Measurements from ENCODE around the gene PCYT2. TPM values are rescaled to one million over a fixed set of nuclear protein-coding genes. Genes with fewer than 3 reads are reported as not detected.

PCYT2 gene
- total RNA-seq, 1 donor from 2014 or later = 44.1 TPM

DNA sequence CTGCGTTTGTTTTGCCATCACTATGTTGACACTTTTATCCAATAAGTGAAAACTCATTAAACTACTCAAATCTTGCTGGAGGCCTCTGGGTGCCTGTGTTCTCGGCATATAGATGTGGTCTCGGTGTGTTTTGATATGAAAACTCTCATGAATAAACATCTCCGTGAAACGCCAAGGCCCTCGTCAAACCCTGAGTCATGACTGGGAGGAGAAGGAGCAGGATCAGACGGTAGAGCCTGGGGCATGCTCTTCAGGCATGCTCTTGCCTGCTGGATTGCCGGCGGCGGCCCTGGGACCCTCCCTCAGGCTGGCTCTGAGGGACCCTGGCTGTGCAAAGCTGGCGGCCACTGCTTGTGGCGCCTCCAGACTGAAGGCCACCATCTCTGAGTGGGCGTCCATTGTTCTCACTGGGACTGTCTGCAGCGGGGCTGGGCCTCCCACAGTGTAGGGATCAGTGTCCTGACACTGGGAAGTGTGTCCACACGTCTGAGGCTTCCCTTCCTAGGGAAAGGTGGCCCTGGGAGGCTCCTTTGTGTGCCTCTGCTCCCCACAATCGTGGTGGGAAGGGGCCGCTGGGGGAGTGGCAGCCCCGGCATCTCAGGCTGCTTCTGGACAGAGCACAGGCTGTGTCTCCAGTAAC is 10.9 kb downstream of the PCYT2 start:
- peaks cover 5% of the 10 kb centered on the region for H3K4me1 Mint-ChIP-seq
- POLR2A ChIA-PET = no interaction called here
- no peaks in the 10 kb centered on the region for H3K9me3 Mint-ChIP-seq
- H3K4me3 Mint-ChIP-seq = no peak overlapping the region
- intact Hi-C loops (cut with micrococcal nuclease) = no loop called here
- peaks cover 10% of the 10 kb centered on the region for H3K27me3 Mint-ChIP-seq
- no peak overlapping the region for H3K27ac Mint-ChIP-seq
- peaks cover 47% of the 10 kb centered on the region for H3K36me3 Mint-ChIP-seq (ENCODE audit: low read depth)
- TF ChIP-seq, protein P1, sequence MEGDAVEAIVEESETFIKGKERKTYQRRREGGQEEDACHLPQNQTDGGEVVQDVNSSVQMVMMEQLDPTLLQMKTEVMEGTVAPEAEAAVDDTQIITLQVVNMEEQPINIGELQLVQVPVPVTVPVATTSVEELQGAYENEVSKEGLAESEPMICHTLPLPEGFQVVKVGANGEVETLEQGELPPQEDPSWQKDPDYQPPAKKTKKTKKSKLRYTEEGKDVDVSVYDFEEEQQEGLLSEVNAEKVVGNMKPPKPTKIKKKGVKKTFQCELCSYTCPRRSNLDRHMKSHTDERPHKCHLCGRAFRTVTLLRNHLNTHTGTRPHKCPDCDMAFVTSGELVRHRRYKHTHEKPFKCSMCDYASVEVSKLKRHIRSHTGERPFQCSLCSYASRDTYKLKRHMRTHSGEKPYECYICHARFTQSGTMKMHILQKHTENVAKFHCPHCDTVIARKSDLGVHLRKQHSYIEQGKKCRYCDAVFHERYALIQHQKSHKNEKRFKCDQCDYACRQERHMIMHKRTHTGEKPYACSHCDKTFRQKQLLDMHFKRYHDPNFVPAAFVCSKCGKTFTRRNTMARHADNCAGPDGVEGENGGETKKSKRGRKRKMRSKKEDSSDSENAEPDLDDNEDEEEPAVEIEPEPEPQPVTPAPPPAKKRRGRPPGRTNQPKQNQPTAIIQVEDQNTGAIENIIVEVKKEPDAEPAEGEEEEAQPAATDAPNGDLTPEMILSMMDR (IDR thresholded peaks at IDR 0.05) = no peak
- ATAC-seq (ENCODE audit: low read depth) (no peak), DNase-seq (no peak)
- CTCF ChIA-PET = no interaction called here

DNA sequence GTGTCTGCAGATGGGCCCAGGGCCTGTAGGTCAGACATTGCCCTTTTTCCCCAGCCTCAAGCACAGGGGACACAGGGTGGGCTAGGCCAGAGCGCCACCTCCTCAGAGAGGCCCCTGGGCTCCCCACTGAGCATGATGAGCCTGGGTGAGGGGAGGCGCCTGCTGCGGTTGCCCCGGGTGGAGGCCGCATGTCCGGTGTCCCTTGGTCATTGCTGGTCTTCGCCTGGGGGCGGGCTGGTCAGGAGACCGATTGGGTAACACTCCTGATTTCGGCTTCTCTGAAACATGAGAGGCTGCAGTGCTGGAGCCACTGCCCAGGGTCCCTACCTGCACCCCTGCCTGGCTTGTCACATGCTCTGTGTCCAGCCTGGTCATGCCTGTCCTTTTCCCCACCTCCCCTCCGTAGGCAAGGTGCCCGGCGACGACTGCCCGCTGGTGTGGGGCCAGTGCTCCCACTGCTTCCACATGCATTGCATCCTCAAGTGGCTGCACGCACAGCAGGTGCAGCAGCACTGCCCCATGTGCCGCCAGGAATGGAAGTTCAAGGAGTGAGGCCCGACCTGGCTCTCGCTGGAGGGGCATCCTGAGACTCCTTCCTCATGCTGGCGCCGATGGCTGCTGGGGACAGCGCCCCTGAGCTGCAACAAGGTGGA is 11.6 kb downstream of the PCYT2 start:
- ChIA-PET CTCF (no interaction called here), POLR2A (no interaction called here)
- Mint-ChIP-seq H3K27me3 (peaks cover 10% of the 10 kb centered on the region), H3K4me3 (no peak overlapping the region), H3K36me3 (ENCODE audit: low read depth) (peaks cover 51% of the 10 kb centered on the region), H3K4me1 (peaks cover 5% of the 10 kb centered on the region), H3K9me3 (no peaks in the 10 kb centered on the region), H3K27ac (no peak overlapping the region)
- no peak for DNase-seq
- intact Hi-C loops (cut with micrococcal nuclease) = no loop called here
- TF ChIP-seq, protein P1 (IDR thresholded peaks at IDR 0.05) = no peak
- ATAC-seq (ENCODE audit: low read depth) = no peak

DNA sequence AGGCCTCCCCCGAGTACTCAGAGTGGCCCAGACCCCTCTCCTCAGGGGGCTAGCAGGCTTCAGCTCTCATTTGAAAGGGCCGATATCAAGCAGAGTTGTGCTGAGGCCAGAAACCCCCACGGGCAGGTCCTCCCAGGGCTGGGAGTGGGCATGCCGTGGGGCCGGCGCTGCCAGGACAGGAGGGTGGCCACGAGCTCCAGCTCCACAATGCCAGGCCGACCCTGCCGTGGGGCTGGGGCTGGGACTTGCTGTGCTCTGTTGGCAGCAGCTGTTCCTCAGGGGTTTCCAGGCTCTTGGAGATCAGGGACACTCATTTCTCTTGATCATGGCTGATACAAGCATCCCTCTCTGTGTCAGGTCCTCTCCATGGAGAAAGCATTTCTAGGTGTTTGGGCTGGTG is 12.3 kb downstream of the PCYT2 start:
- H3K27ac Mint-ChIP-seq = no peak overlapping the region
- no peak for ATAC-seq (ENCODE audit: low read depth)
- H3K27me3 Mint-ChIP-seq = peaks cover 10% of the 10 kb centered on the region
- POLR2A ChIA-PET = no interaction called here
- CTCF ChIA-PET = no interaction called here
- TF ChIP-seq, protein P1 (IDR thresholded peaks at IDR 0.05) = no peak
- H3K36me3 Mint-ChIP-seq (ENCODE audit: low read depth) = peaks cover 48% of the 10 kb centered on the region
- DNase-seq = no peak
- intact Hi-C loops (cut with micrococcal nuclease) = no loop called here
- no peak overlapping the region for H3K4me3 Mint-ChIP-seq
- peaks cover 5% of the 10 kb centered on the region for H3K4me1 Mint-ChIP-seq
- no peaks in the 10 kb centered on the region for H3K9me3 Mint-ChIP-seq

DNA sequence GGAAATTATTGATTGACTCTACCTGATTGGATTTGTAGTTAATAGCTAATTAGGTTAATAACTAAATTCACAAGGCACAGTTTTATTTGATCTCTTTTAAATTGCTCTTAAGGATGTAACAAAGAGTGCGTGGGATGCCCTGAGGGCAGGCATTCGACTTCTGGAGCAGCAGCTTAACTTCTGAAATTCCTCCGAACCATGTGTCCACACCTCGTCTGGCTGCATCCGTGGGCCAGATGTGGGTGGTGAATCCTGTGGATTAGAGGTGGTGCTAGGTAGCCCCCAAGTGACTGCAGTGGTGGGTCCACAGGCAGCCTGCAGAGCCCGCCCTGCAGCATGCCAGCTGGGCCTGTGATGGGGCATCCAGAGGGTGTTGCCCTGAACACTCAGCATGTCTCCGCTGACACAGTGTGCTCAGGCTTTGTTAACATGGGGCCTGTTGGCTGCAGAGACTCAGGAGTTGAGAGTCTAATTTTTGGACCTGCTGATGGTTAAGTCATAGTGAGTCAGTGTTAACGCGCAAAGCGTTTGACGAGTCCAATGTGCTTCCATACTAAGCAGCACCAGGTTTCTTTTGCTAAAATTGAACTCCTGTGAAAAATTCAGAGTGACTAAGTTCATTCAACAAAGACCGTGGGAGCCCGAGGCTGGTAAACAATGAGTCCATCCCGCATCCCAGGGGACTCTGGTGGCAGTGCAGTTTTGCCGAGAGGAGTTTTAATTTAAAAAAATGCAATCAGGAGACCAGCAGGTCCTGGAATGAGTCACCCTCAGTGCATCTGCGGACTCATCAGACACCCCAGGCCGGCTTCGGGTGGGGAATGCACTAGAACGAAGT is 13.0 kb downstream of the PCYT2 start:
- TF ChIP-seq, protein P1 (IDR thresholded peaks at IDR 0.05) = no peak

DNA sequence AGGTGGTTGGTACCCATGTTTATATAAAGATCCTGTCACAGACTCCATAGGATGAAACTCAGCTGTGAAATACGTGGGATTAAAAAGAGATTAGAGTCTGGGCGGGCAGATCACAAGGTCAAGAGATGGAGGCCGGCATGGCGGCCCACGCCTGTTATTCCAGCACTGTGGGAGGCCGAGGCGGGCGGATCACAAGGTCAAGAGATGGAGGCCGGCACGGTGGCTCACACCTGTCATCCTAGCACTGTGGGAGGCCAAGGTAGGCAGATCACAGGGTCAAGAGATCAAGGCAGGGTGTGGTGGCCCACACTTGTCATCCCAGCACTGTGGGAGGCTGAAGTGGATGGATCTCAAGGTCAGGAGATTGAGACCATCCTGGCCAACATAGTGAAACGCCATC is 15.8 kb downstream of the PCYT2 start:
- no peak overlapping the region for H3K27ac Mint-ChIP-seq
- intact Hi-C loops (cut with micrococcal nuclease) = no loop called here
- H3K4me3 Mint-ChIP-seq = no peak overlapping the region
- no peaks in the 10 kb centered on the region for H3K9me3 Mint-ChIP-seq
- ATAC-seq (ENCODE audit: low read depth) (no peak), DNase-seq (no peak)
- TF ChIP-seq, protein P1 (IDR thresholded peaks at IDR 0.05) = no peak
- CTCF ChIA-PET = no interaction called here
- peaks cover 2% of the 10 kb centered on the region for H3K27me3 Mint-ChIP-seq
- peaks cover 48% of the 10 kb centered on the region for H3K36me3 Mint-ChIP-seq (ENCODE audit: low read depth)
- POLR2A ChIA-PET = no interaction called here
- peaks cover 18% of the 10 kb centered on the region for H3K4me1 Mint-ChIP-seq

More for the DNA sequence above, 13.0 kb downstream of the PCYT2 start:
- intact Hi-C loops (cut with micrococcal nuclease) = no loop called here
- H3K9me3 Mint-ChIP-seq = no peaks in the 10 kb centered on the region
- ATAC-seq (ENCODE audit: low read depth) (no peak), DNase-seq (no peak)
- CTCF ChIA-PET = no interaction called here
- peaks cover 48% of the 10 kb centered on the region for H3K36me3 Mint-ChIP-seq (ENCODE audit: low read depth)
- peaks cover 10% of the 10 kb centered on the region for H3K27me3 Mint-ChIP-seq
- POLR2A ChIA-PET = interaction anchor here (1.6 kb wide), 1 partner anchor 28 kb away, joined by 4 read pairs; no protein-coding TSS in a partner anchor
- H3K4me3 Mint-ChIP-seq = no peak overlapping the region
- H3K4me1 Mint-ChIP-seq = peaks cover 11% of the 10 kb centered on the region
- H3K27ac Mint-ChIP-seq = no peak overlapping the region

All from activated B cell treated with CpG ODN at 0.5 μM for 24 hours (primary cell).